ENCODE data around the gene SLC15A4. TPM values are rescaled to one million over a fixed set of nuclear protein-coding genes. Genes with fewer than 3 reads are reported as not detected.

Gene SLC15A4
- total RNA-seq, 2 donors from 2014 or later, result 116 to 165 TPM

DNA sequence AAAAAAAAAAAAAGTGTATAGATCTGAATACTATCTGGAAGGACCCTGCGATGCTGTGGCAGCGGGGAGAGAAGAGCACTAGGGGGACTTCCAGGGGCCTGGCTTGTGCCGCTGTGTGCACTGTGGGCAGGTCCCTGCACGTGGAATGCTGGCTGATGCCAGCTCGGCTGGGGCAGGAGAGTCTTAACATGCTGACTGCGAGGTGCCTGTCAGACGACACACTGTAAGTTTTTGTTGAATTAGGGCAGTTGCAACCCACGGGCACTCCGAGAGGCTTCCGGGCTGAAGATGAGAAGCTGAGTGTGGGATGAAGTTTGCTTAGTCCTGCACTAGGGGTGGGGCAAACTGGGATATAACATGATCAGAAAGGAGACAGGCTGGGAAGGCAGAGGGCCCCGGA lies 40.2 kb upstream of the SLC15A4 start:
- no peak for ATAC-seq (ENCODE audit: insufficient number of reproducible peaks, low FRiP score, low read depth)
- Histone ChIP-seq H3K36me3 (no peaks in the 10 kb centered on the region), H3K9me3 (no peaks in the 10 kb centered on the region), H3K27me3 (replicated peaks; ENCODE audit: insufficient read depth) (no peaks in the 10 kb centered on the region), H3K4me3 (no peak overlapping the region), H3K4me1 (ENCODE audit: control insufficient read depth in 1 of 2, low read depth in 2 of 2) (no peaks in the 10 kb centered on the region), H3K27ac (no peak overlapping the region)
- no peak for DNase-seq (ENCODE audit: low spot score)
- no peak for TF ChIP-seq CTCF (IDR thresholded peaks at IDR 0.05)

GRCh38 chr12:128861226-128862016 lies 37.7 kb upstream of the SLC15A4 start:
- H3K4me1 ChIP-seq (ENCODE audit: control insufficient read depth in 1 of 2, low read depth in 2 of 2), result no peaks in the 10 kb centered on the region
- DNase-seq (ENCODE audit: low spot score) (no peak), ATAC-seq (ENCODE audit: insufficient number of reproducible peaks, low FRiP score, low read depth) (no peak)
- H3K4me3 ChIP-seq, result no peak overlapping the region
- no peak overlapping the region for H3K27ac ChIP-seq
- TF ChIP-seq CTCF (IDR thresholded peaks at IDR 0.05), result no peak
- H3K27me3 ChIP-seq (replicated peaks; ENCODE audit: insufficient read depth), result no peaks in the 10 kb centered on the region
- no peaks in the 10 kb centered on the region for H3K36me3 ChIP-seq
- no peaks in the 10 kb centered on the region for H3K9me3 ChIP-seq

DNA sequence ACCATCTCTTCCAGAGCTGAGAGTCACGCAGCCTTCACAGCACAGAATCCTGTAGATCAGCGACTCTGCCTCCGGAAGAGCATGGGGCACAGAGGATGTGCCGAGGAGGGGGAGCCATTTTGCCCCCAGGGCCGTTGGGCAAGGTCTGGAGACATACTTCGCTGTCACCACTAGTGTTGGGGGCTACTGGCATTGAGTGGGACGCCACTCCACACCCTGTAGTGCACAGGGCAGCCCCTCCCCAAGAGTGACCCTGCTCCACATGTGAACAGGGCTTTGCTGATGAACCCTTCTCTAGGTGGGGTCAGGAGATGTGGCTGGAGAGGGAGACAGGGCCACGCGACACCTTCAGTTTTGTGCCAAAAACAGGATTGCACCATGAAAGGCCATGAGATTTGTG lies 35.6 kb upstream of the SLC15A4 start:
- Histone ChIP-seq H3K4me1 (ENCODE audit: control insufficient read depth in 1 of 2, low read depth in 2 of 2) (no peaks in the 10 kb centered on the region), H3K27me3 (replicated peaks; ENCODE audit: insufficient read depth) (no peaks in the 10 kb centered on the region), H3K27ac (no peak overlapping the region), H3K9me3 (no peaks in the 10 kb centered on the region), H3K4me3 (no peak overlapping the region), H3K36me3 (no peaks in the 10 kb centered on the region)
- DNase-seq (ENCODE audit: low spot score), result no peak
- ATAC-seq (ENCODE audit: insufficient number of reproducible peaks, low FRiP score, low read depth), result no peak
- no peak for TF ChIP-seq CTCF (IDR thresholded peaks at IDR 0.05)

DNA sequence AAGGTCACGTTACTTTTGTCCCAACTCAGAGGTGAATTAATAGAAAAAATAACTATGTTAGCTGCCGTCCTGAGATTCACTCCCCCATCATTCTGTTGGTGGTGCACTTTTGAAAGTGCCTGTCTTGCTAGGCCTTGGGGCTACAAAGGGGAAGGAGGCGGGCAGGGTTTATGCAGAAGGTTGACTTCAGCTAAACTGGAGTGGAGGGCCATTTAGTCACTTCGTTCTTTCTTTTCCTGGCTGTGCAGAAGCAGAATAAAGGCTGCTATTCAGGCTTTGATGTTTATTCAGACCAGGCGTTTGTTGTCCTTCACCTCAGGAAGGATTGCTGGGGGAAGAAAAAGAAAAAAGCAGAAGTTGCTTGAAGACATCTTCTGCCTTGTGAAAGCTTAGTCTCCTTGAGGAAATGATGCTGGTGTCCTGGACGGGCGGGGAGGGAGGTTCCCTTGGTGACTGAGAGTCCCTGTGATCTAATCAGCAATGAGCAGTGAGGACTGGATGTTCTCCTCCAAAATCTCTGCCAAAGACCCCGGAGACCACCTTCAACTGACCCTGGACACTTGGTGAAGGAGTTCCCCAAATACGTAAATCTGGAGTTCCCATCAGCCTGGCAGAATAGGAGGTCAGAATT lies 33.5 kb upstream of the SLC15A4 start:
- H3K9me3 ChIP-seq, result no peaks in the 10 kb centered on the region
- no peaks in the 10 kb centered on the region for H3K4me1 ChIP-seq (ENCODE audit: control insufficient read depth in 1 of 2, low read depth in 2 of 2)
- ATAC-seq (ENCODE audit: insufficient number of reproducible peaks, low FRiP score, low read depth) (no peak), DNase-seq (ENCODE audit: low spot score) (no peak)
- no peaks in the 10 kb centered on the region for H3K36me3 ChIP-seq
- TF ChIP-seq CTCF (IDR thresholded peaks at IDR 0.05), result no peak
- H3K4me3 ChIP-seq, result no peak overlapping the region
- H3K27me3 ChIP-seq (replicated peaks; ENCODE audit: insufficient read depth), result no peaks in the 10 kb centered on the region
- H3K27ac ChIP-seq, result no peak overlapping the region

GRCh38 chr12:128856791-128857078 lies 33.0 kb upstream of the SLC15A4 start:
- H3K27me3 ChIP-seq (replicated peaks; ENCODE audit: insufficient read depth), result no peaks in the 10 kb centered on the region
- ATAC-seq (ENCODE audit: insufficient number of reproducible peaks, low FRiP score, low read depth), result no peak

More at GRCh38 chr12:128856791-128857078, 33.0 kb upstream of the SLC15A4 start:
- Histone ChIP-seq H3K36me3 (no peaks in the 10 kb centered on the region), H3K4me1 (ENCODE audit: control insufficient read depth in 1 of 2, low read depth in 2 of 2) (no peaks in the 10 kb centered on the region), H3K27ac (no peak overlapping the region), H3K9me3 (no peaks in the 10 kb centered on the region), H3K4me3 (no peak overlapping the region)
- TF ChIP-seq CTCF (IDR thresholded peaks at IDR 0.05), result no peak
- no peak for DNase-seq (ENCODE audit: low spot score)
